GM18873 (cell line): Measurements from ENCODE around the gene SLC13A4.
"Not testable (repeated sequence)": the region's sequence is repeated elsewhere in the genome, so short reads cannot be mapped to it uniquely, and the experiment has no call there.

ENCODE experiments used
- ATAC-seq: cut with Tn5 transposase; IDR thresholded peaks from one replicate; pipeline ENCODE4 v1.9.1; 2021; ENCODE audit warnings: mild to moderate bottlenecking, moderate library complexity, moderate number of reproducible peaks; ENCODE audit not compliant: unreplicated experiment, low FRiP score

Gene SLC13A4, protein sequence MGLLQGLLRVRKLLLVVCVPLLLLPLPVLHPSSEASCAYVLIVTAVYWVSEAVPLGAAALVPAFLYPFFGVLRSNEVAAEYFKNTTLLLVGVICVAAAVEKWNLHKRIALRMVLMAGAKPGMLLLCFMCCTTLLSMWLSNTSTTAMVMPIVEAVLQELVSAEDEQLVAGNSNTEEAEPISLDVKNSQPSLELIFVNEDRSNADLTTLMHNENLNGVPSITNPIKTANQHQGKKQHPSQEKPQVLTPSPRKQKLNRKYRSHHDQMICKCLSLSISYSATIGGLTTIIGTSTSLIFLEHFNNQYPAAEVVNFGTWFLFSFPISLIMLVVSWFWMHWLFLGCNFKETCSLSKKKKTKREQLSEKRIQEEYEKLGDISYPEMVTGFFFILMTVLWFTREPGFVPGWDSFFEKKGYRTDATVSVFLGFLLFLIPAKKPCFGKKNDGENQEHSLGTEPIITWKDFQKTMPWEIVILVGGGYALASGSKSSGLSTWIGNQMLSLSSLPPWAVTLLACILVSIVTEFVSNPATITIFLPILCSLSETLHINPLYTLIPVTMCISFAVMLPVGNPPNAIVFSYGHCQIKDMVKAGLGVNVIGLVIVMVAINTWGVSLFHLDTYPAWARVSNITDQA

DNA sequence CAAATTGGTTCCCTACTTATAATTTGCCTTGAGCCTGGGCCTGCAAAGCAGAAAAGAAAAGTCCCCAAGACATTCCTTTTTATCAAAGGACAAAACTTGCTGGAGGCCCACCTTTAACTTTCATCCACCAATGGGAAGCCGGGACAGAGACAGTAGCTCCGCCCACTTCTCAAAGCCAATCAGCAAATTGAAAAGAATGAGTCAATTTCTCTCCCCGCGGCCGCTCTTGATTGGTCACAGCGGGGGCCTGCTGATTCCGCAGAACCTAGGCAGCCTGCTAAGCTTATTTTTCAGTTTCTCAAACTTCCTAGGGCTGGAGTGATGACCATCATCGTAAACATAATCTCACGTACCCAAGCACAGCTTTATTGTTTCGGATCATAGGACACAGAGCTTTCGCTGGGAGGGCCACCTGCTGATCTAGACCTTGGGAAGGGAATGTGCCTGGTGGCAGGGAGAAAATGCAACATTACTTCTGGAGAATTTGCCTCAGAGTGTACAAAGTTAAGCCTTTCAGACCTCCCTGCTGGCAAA, at the start of gene SLC13A4:
Gene SLC13A4 (minus strand): TSS at position 51 of the 534 bp plus-strand sequence. CDS start 690 bp downstream, outside the sequence.
- ATAC-seq: no peak

GRCh38 chr7:135775915-135776314, 47.9 kb upstream of the SLC13A4 start:
- ATAC-seq: not testable (repeated sequence)

DNA sequence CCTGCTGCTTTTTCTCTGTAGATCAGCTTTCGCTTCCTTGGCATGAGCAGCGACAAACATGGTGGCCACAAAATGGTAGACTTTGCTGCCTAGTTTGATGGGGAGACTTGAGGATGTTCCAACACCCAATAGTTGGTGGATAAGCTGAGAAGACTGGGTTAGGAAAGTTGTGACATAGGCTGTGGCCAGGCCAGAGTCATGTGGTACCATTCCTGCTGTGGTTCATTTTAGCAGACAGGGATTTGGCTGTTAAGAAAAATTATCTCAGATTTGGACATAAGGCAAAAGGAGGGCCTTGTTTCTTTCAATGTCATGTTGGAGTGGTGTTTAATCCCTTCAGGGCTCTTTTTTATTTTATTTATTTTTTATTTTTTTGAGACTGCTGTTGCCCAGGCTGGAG, 47.2 kb upstream of the SLC13A4 start:
- ATAC-seq: no peak

DNA sequence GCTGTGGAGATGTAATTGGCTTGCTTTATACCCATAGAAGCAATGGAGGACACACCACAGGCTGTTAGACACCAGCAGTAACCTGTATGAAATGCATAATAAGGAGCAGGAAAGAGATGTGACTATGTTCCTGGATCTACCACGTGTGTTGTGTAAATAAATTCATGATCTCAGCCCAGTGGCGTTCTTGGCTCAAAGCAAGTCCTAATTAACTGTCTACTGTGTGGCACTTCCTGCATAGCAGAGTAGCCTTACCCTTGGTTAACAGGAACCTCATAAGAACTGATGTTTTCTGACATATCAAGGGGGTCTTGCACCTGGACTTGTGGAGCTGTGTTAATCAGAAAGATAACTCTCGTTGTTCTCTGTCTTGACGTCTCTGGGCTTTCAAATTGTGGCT, 46.3 kb upstream of the SLC13A4 start:
- ATAC-seq: no peak

- ATAC-seq: no peak
These were observed 45.5 kb upstream of the SLC13A4 start for GRCh38 chr7:135773464-135773863.

- ATAC-seq: no peak
These were observed 44.7 kb upstream of the SLC13A4 start for GRCh38 chr7:135772639-135773222.

- no peak for ATAC-seq
These were observed 44.1 kb upstream of the SLC13A4 start for GRCh38 chr7:135771961-135772638.

DNA sequence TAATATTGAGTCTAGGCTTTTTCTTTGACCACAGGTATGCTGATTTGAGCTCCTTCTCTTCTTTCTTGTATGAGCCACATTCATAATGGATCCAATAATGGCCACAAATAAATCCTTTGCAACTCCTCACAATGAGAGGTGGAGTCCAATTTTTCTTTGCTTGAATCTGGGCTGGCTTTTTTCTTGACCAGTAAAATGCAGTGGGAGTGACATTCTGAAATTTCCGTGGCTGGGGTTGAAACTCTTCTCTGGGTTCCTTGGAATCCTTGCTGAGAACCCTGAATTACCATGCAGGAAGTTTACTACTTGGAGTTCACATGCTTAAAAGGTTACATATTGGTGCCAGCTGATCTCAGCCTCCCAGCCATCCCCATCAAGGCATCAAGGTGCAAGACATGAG, 43.1 kb upstream of the SLC13A4 start:
- no peak for ATAC-seq

GRCh38 chr7:135770139-135770710, 42.2 kb upstream of the SLC13A4 start:
- ATAC-seq: no peak

DNA sequence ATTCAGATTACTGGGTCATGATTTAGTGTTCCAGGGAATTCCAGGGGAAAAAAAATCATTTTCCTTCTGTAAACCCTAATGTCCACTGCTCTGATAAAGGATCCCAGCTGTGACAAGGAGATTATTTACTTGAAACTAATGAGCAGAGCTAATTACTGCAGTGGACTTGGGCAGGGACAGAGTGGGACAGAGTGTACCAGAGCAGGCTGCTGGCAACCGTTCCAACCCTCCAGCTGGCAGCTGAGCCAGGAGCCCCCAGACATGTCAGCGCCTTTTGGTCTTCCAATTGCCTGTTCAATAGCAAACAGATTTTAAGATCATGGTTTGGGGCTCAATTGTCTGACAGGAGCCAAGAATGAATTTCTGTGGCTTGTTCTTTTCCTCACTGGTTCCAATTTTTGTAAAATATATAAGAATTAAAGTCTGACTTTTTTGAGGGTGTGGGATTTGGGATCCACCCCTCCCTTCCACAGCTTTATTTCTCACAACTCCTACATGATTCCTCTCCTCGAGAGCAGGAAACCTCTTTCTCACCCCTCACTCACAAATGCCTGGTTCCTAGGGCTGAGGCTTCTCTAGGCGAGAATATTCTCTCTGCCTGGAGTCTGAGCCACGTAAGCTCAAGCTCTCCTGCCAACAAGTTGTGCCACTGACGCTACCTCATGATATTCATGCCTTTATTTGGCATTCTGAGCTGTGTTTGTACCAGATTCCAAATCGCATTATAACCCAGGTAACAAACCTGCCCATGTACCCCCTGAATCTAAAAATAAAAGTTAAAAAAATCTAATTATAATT, 41.2 kb upstream of the SLC13A4 start:
- no peak for ATAC-seq

- ATAC-seq: no peak
These were observed 40.5 kb upstream of the SLC13A4 start for GRCh38 chr7:135768467-135768866.

- no peak for ATAC-seq
These were observed 40.1 kb upstream of the SLC13A4 start for GRCh38 chr7:135768064-135768463.

DNA sequence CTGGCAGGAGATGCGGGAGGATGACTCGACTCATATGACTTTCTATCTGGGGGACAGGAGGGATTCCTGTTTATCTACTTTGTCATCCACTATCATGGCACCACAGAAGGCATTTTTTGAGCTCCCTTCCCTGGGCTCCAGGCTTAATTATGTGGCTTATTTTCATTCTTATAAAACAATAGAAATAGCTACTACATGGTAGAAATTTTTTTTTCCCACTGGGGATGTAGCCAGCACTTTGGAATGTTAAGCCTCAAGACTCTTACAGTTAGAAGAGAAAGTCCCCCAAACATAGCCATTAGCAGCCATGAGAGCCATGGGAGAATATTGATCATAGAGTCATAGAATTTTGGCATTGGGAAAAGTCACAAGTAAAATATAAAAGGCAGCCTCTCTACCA, 35.3 kb upstream of the SLC13A4 start:
- no peak for ATAC-seq

GRCh38 chr7:135761751-135762488, 33.9 kb upstream of the SLC13A4 start:
- no peak for ATAC-seq

- no peak for ATAC-seq
These were observed 31.5 kb upstream of the SLC13A4 start for GRCh38 chr7:135759532-135759931.

DNA sequence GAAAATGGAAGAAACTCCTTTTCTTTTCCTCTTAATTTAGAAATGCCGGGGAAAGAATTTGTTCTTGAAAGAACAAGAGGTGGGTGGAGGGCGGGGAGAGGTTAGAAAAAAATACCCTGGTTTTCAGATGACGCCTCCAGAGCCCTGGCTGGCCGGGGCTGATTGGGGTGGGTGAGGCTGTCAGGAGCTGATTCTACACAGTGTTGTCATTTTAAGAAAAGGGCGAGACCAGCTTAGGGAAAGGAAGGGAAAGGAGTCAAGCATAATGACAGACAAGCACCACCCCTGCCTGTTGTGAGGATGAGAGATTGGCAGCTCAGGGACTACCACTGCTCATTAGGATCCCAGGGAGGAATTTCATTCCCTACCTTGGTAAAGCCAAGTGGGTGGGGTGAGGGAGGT, 30.5 kb upstream of the SLC13A4 start:
- ATAC-seq: no peak

GRCh38 chr7:135757719-135758411, 29.9 kb upstream of the SLC13A4 start:
- ATAC-seq: no peak

- ATAC-seq: no peak
These were observed 28.2 kb upstream of the SLC13A4 start for GRCh38 chr7:135756191-135756590.
